A673 (cell line): ENCODE measurements around the gene IFITM5. TPM values are rescaled to one million over a fixed set of nuclear protein-coding genes. Genes with fewer than 3 reads are reported as not detected.

Experiments used
- BruUV-seq: library from RNA; stranded (reverse); fragments of 400-500 nt; replicated peaks from 2 replicates; lab custom pipeline; 2021; lab: Mats Ljungman, UMichigan
- CTCF ChIA-PET: fragments of 300-600 bp; sonication (Branson Sonifier 250); formaldehyde crosslinking; loops from one replicate; lab custom pipeline; 2022; ENCODE audit warnings: antibody characterized with exemption; lab: Charles Lee
- POLR2A ChIA-PET: fragments of 300-600 bp; sonication (Branson Sonifier 250); formaldehyde crosslinking; loops from one replicate; lab custom pipeline; 2022; ENCODE audit warnings: antibody characterized with exemption; ENCODE audit not compliant: low non-redundant PET; lab: Charles Lee
- DNase-seq: peaks from one replicate; pipeline ENCODE4 v3.0.0-alpha.2; 2015; ENCODE audit warnings: low spot score
- H3K27ac ChIP-seq: fragments of 200-600 bp; sonication (generic); 2 replicates; pipeline ENCODE4 v1.5.1; 2016; ENCODE audit warnings: mixed run types, low read depth, mild to moderate bottlenecking, mixed read lengths, antibody characterized with exemption, low read length; ENCODE audit not compliant: poor library complexity, severe bottlenecking
- H3K27me3 ChIP-seq: fragments of 200-600 bp; sonication (generic); replicated peaks from 2 replicates; pipeline ENCODE4 v1.6.1; 2017; ENCODE audit warnings: mixed run types, low read depth, mild to moderate bottlenecking, mixed read lengths, antibody characterized with exemption, low read length; ENCODE audit not compliant: insufficient read depth, poor library complexity
- H3K36me3 ChIP-seq: fragments of 200-600 bp; sonication (generic); 2 replicates; pipeline ENCODE4 v1.6.1; 2016; ENCODE audit warnings: mixed run types, mild to moderate bottlenecking, mixed read lengths, antibody characterized with exemption, low read length; ENCODE audit not compliant: insufficient read depth, poor library complexity, severe bottlenecking
- H3K4me1 ChIP-seq: fragments of 200-600 bp; sonication (generic); 2 replicates; pipeline ENCODE4 v1.6.1; 2017; ENCODE audit warnings: mixed run types, mild to moderate bottlenecking, mixed read lengths, antibody characterized with exemption, low read length; ENCODE audit not compliant: insufficient read depth, poor library complexity, severe bottlenecking
- H3K4me3 ChIP-seq: fragments of 200-600 bp; sonication (generic); 2 replicates; pipeline ENCODE4 v1.5.1; 2016; ENCODE audit warnings: low read depth, mixed run types, mild to moderate bottlenecking, mixed read lengths, low read length; ENCODE audit not compliant: poor library complexity, severe bottlenecking
- H3K9me3 ChIP-seq: fragments of 200-600 bp; sonication (generic); 2 replicates; pipeline ENCODE4 v1.6.1; 2016; ENCODE audit warnings: mixed run types, low read depth, mild to moderate bottlenecking, mixed read lengths, antibody characterized with exemption, low read length; ENCODE audit not compliant: poor library complexity, severe bottlenecking
- EZH2 ChIP-seq: fragments of 200-600 bp; sonication (generic); IDR thresholded peaks from 2 replicates; pipeline ENCODE4 v1.6.1; 2017; ENCODE audit warnings: borderline replicate concordance, low read depth, mild to moderate bottlenecking, mixed read lengths, antibody characterized with exemption, low read length; ENCODE audit not compliant: poor library complexity, severe bottlenecking
- intact Hi-C: fragments of 100-400 bp; cut with micrococcal nuclease; formaldehyde crosslinking; loops from one replicate; pipeline ENCODE4 v1.10.0; 2022; ENCODE audit not compliant: unreplicated experiment
- total RNA-seq: library from RNA; stranded (reverse); gene quantifications from 2 replicates; pipeline ENCODE4 v1.2.3, GENCODE V29; 2021
- TF ChIP-seq, protein P1 (sequence below): fragments of 300-800, 200-600 bp; sonication (generic); conservative IDR thresholded peaks from 2 replicates; pipeline ENCODE4 v1.5.1; 2017; ENCODE audit warnings: low read depth, mild to moderate bottlenecking, antibody characterized with exemption, low read length, moderate library complexity, mixed read lengths

The IFITM5 gene
- total RNA-seq, 1 experiment from 2014 or later: not detected

DNA sequence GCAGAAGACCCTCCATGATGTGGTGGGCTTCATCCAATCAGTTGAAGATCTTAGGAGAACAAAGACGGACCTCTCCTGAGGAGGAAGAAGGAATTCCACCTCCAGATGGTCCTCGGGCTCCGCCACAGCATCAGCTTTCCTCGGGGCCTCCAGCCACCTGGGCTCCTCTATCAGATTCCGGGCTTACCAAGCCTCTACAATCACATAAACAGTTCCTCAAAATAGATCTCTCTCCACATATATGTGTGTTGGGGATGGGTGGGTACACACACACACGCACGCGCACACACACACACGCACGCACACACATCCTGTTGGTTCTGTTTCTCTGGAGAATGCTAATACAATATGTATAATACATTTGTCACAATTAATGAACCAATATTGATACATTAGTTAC, 39.9 kb downstream of the IFITM5 start:
- no peak overlapping the region for H3K27ac ChIP-seq
- no TSS peak for BruUV-seq
- no peaks in the 10 kb centered on the region for H3K4me1 ChIP-seq
- TF ChIP-seq, protein P1, sequence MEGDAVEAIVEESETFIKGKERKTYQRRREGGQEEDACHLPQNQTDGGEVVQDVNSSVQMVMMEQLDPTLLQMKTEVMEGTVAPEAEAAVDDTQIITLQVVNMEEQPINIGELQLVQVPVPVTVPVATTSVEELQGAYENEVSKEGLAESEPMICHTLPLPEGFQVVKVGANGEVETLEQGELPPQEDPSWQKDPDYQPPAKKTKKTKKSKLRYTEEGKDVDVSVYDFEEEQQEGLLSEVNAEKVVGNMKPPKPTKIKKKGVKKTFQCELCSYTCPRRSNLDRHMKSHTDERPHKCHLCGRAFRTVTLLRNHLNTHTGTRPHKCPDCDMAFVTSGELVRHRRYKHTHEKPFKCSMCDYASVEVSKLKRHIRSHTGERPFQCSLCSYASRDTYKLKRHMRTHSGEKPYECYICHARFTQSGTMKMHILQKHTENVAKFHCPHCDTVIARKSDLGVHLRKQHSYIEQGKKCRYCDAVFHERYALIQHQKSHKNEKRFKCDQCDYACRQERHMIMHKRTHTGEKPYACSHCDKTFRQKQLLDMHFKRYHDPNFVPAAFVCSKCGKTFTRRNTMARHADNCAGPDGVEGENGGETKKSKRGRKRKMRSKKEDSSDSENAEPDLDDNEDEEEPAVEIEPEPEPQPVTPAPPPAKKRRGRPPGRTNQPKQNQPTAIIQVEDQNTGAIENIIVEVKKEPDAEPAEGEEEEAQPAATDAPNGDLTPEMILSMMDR: no peak
- no peak for TF ChIP-seq EZH2
- intact Hi-C loops: loop anchor here (10.0 kb wide), 1 partner anchor 95 kb away; no protein-coding TSS in a partner anchor
- H3K36me3 ChIP-seq: no peaks in the 10 kb centered on the region
- no peak for DNase-seq
- no peaks in the 10 kb centered on the region for H3K9me3 ChIP-seq
- no peak overlapping the region for H3K4me3 ChIP-seq
- ChIA-PET CTCF (no interaction called here), POLR2A (no interaction called here)
- no peaks in the 10 kb centered on the region for H3K27me3 ChIP-seq

DNA sequence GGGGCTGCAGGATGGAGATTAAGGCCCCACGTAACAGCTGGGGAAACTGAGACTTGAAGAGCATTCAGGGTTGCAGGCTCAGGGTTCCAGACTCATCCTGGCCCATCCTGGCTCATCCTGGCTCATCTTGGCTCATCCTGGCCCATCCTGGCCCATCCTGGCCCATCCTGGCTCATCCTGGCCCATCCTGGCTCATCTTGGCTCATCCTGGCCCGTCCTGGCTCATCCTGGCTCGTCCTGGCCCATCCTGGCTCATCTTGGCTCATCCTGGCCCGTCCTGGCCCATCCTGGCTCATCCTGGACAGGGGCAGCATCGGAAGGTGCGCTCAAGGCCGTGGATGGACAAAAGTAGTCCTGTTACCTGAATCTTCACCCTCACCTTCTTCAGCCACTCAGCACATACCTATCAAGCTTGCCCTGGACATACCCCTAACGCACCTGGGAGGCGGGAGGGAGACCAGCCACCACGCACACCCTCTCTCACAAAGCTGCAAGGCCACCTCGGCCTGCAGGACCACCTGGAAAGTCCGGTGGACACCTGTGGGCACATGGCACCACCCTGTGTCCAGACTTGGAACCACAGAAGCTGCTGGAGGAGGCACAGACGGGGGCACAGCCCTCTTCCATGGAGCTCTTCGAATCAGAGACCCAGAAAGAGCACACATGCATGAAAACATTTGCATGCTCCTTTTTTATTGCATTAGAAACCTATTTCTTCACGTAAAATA, 41.4 kb downstream of the IFITM5 start:
- CTCF ChIA-PET: no interaction called here
- intact Hi-C loops: loop anchor here (10.0 kb wide), 1 partner anchor 97 kb away; no protein-coding TSS in a partner anchor
- no peaks in the 10 kb centered on the region for H3K4me1 ChIP-seq
- POLR2A ChIA-PET: no interaction called here
- H3K36me3 ChIP-seq: no peaks in the 10 kb centered on the region
- TF ChIP-seq EZH2: no peak
- TF ChIP-seq, protein P1: 0 out of 2 replicates have a peak, but pooled peaks have one; percentile 13
- no peak overlapping the region for H3K4me3 ChIP-seq
- no peaks in the 10 kb centered on the region for H3K27me3 ChIP-seq
- H3K9me3 ChIP-seq: no peaks in the 10 kb centered on the region
- no peak overlapping the region for H3K27ac ChIP-seq
- BruUV-seq: no TSS peak
- DNase-seq: no peak

DNA sequence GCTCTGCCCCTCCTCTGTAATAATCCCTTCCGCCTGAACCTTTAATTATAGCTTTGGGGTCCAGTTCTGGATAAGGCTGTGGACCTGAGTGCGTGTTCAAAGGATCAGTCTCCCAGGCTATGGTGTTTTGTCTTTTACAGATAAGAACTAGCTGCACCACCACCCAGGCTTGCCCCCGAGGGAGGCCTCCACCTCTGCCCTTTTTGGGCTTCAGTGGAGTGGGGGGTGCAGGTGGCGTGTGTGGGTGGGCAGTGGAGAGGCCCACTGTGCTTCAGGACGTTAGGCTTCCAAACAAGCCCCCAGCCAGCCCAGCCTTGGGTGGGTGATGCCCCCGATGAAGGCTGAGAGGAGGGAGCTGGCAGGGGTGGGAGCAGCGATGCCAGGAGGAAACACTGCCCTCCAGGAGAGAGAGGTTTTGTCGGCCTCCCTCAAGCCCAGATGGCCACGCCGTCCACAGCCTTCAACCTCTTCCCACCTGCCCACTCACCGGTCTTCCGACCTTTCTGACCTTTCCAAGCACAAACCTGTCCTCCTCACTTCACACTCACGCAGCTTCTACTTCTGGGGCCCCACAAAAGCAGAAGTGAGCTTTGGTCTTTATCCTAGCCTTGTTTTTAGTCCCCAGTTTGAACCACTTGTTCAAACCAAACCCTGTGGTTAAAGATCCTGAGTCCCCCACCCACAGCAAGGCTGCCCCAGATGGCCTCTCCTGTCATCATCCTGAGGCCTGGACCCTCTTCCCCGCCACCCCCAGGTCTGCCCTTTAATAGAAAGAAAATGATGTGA, 42.2 kb downstream of the IFITM5 start:
- BruUV-seq: no TSS peak

More for the DNA sequence above, 42.2 kb downstream of the IFITM5 start:
- H3K27ac ChIP-seq: no peak overlapping the region
- H3K36me3 ChIP-seq: peaks cover 7% of the 10 kb centered on the region
- H3K4me3 ChIP-seq: no peak overlapping the region
- ChIA-PET POLR2A (no interaction called here), CTCF (no interaction called here)
- no peak for DNase-seq
- H3K9me3 ChIP-seq: no peaks in the 10 kb centered on the region
- H3K4me1 ChIP-seq: no peaks in the 10 kb centered on the region
- intact Hi-C loops: loop anchor here (10.0 kb wide), 1 partner anchor 98 kb away; no protein-coding TSS in a partner anchor
- TF ChIP-seq, protein P1: no peak
- no peak for TF ChIP-seq EZH2
- H3K27me3 ChIP-seq: no peaks in the 10 kb centered on the region
